Neural progenitor cell (in vitro differentiated cells): ENCODE measurements around the gene SLC4A4. TPM values are rescaled to one million over a fixed set of nuclear protein-coding genes. Genes with fewer than 3 reads are reported as not detected.

ENCODE experiments used
- DNase-seq: peaks from one replicate; pipeline ENCODE4 v3.0.0-alpha.2; 2016; ENCODE audit warnings: low spot score
- H2AFZ ChIP-seq: fragments of 200-600 bp; sonication (generic); replicated peaks from 2 replicates; pipeline ENCODE4 v1.6.1; 2016; ENCODE audit warnings: antibody characterized with exemption
- H3F3A ChIP-seq: fragments of 200-600 bp; sonication (generic); 2 replicates; pipeline ENCODE4 v1.6.1; 2016; ENCODE audit warnings: antibody characterized with exemption, low read depth
- H3K27ac ChIP-seq: fragments of 200-600 bp; sonication (generic); 2 replicates; pipeline ENCODE4 v1.5.1; 2016; ENCODE audit warnings: mild to moderate bottlenecking
- H3K27me3 ChIP-seq: fragments of 200-600 bp; sonication (generic); 2 replicates; pipeline ENCODE4 v1.6.1; 2016; ENCODE audit warnings: mild to moderate bottlenecking, moderate library complexity
- H3K36me3 ChIP-seq: fragments of 200-600 bp; sonication (generic); 2 replicates; pipeline ENCODE4 v1.5.1; 2016
- H3K4me1 ChIP-seq: fragments of 200-600 bp; sonication (generic); 2 replicates; pipeline ENCODE4 v1.6.1; 2016; ENCODE audit warnings: mixed run types
- H3K4me2 ChIP-seq: fragments of 200-600 bp; sonication (generic); 2 replicates; pipeline ENCODE4 v1.6.1; 2016
- H3K4me3 ChIP-seq: fragments of 200-600 bp; sonication (generic); 2 replicates; pipeline ENCODE4 v1.5.1; 2016
- H3K79me2 ChIP-seq: fragments of 200-600 bp; sonication (generic); 2 replicates; pipeline ENCODE4 v1.6.1; 2016; ENCODE audit warnings: low read depth
- H3K9ac ChIP-seq: fragments of 200-600 bp; sonication (generic); 2 replicates; pipeline ENCODE4 v1.6.1; 2016
- H3K9me3 ChIP-seq: fragments of 200-600 bp; sonication (generic); 2 replicates; pipeline ENCODE4 v1.5.1; 2016; ENCODE audit warnings: low read depth
- H4K20me1 ChIP-seq: fragments of 200-600 bp; sonication (generic); 2 replicates; pipeline ENCODE4 v1.6.1; 2016; ENCODE audit warnings: low read depth
- H3K27ac Mint-ChIP-seq: 3 replicates; pipeline ENCODE4 v1.8.0; 2021; ENCODE audit warnings: mixed read lengths
- H3K27me3 Mint-ChIP-seq: 2 replicates; pipeline ENCODE4 v1.8.0; 2022; ENCODE audit warnings: low read depth, mild to moderate bottlenecking, inconsistent platforms, moderate library complexity, mixed read lengths; ENCODE audit not compliant: insufficient read depth
- H3K36me3 Mint-ChIP-seq: 3 replicates; pipeline ENCODE4 v1.8.0; 2021; ENCODE audit warnings: mixed read lengths
- H3K4me1 Mint-ChIP-seq: 3 replicates; pipeline ENCODE4 v1.8.0; 2021; ENCODE audit warnings: mixed read lengths
- H3K4me3 Mint-ChIP-seq: 3 replicates; pipeline ENCODE4 v1.8.0; 2021; ENCODE audit warnings: mild to moderate bottlenecking, moderate library complexity, mixed read lengths
- H3K9me3 Mint-ChIP-seq: 3 replicates; pipeline ENCODE4 v1.8.0; 2020; ENCODE audit warnings: mixed read lengths
- CTCF ChIP-seq: fragments of 200-600 bp; sonication (generic); IDR thresholded peaks from 2 replicates; pipeline ENCODE4 v1.5.1; 2017; ENCODE audit warnings: antibody characterized with exemption, mild to moderate bottlenecking
- EZH2 ChIP-seq: fragments of 200-600 bp; sonication (generic); IDR thresholded peaks from 2 replicates; pipeline ENCODE4 v1.6.1; 2017; ENCODE audit warnings: antibody characterized with exemption, mild to moderate bottlenecking, moderate library complexity
- EZH2phosphoT487 ChIP-seq: fragments of 200-600 bp; sonication (generic); IDR thresholded peaks from 2 replicates; pipeline ENCODE4 v1.6.1; 2017; ENCODE audit warnings: antibody characterized with exemption
- total RNA-seq: library from RNA; depleted of rRNA; stranded (reverse); fragments of >200 nt; gene quantifications from 2 replicates; pipeline ENCODE4 v1.2.3, GENCODE V29; 2015; ENCODE audit warnings: low replicate concordance

Gene SLC4A4
- total RNA-seq, 1 donor from 2014 or later = not detected

GRCh38 chr4:71334465-71334882, 4.3 kb upstream of the SLC4A4 start:
- Histone ChIP-seq H3K36me3 (no peaks in the 10 kb centered on the region), H3K4me3 (no peak overlapping the region), H3K9me3 (no peaks in the 10 kb centered on the region), H3K27ac (no peak overlapping the region), H3K27me3 (no peaks in the 10 kb centered on the region), H3K79me2 (no peaks in the 10 kb centered on the region), H3K9ac (no peak overlapping the region), H3K4me1 (no peaks in the 10 kb centered on the region), H3F3A (no peaks in the 10 kb centered on the region), H3K4me2 (no peak overlapping the region), H4K20me1 (no peaks in the 10 kb centered on the region), H2AFZ (no peak overlapping the region)
- Mint-ChIP-seq H3K27ac (no peak overlapping the region), H3K9me3 (peaks cover 5% of the 10 kb centered on the region), H3K27me3 (peaks cover 3% of the 10 kb centered on the region), H3K36me3 (no peaks in the 10 kb centered on the region), H3K4me3 (no peak overlapping the region), H3K4me1 (no peaks in the 10 kb centered on the region)
- no peak for DNase-seq
- TF ChIP-seq CTCF = no peak
- no peak for TF ChIP-seq EZH2
- no peak for TF ChIP-seq EZH2phosphoT487

GRCh38 chr4:71343670-71344466, 5.0 kb downstream of the SLC4A4 start:
- no peaks in the 10 kb centered on the region for H3K27me3 Mint-ChIP-seq
- Histone ChIP-seq H4K20me1 (no peaks in the 10 kb centered on the region), H2AFZ (no peak overlapping the region), H3F3A (no peaks in the 10 kb centered on the region), H3K36me3 (no peaks in the 10 kb centered on the region), H3K27me3 (no peaks in the 10 kb centered on the region), H3K4me2 (no peak overlapping the region), H3K4me3 (no peak overlapping the region), H3K9me3 (no peaks in the 10 kb centered on the region), H3K4me1 (no peaks in the 10 kb centered on the region), H3K79me2 (no peaks in the 10 kb centered on the region), H3K27ac (no peak overlapping the region), H3K9ac (no peak overlapping the region)
- H3K4me3 Mint-ChIP-seq = no peak overlapping the region
- no peak for DNase-seq
- H3K36me3 Mint-ChIP-seq = no peaks in the 10 kb centered on the region
- no peak overlapping the region for H3K27ac Mint-ChIP-seq
- no peaks in the 10 kb centered on the region for H3K9me3 Mint-ChIP-seq
- H3K4me1 Mint-ChIP-seq = peaks cover 3% of the 10 kb centered on the region
- TF ChIP-seq EZH2phosphoT487 (no peak), EZH2 (no peak), CTCF (no peak)

GRCh38 chr4:71346710-71347109, 7.9 kb downstream of the SLC4A4 start:
- H3K4me1 Mint-ChIP-seq = peaks cover 3% of the 10 kb centered on the region
- Histone ChIP-seq H3K36me3 (no peaks in the 10 kb centered on the region), H3F3A (no peaks in the 10 kb centered on the region), H3K27me3 (no peaks in the 10 kb centered on the region), H4K20me1 (no peaks in the 10 kb centered on the region), H3K4me2 (no peak overlapping the region), H3K9ac (no peak overlapping the region), H3K9me3 (no peaks in the 10 kb centered on the region), H3K4me1 (no peaks in the 10 kb centered on the region), H2AFZ (no peak overlapping the region), H3K27ac (no peak overlapping the region), H3K79me2 (no peaks in the 10 kb centered on the region), H3K4me3 (no peak overlapping the region)
- TF ChIP-seq EZH2phosphoT487 = no peak
- TF ChIP-seq CTCF = no peak
- TF ChIP-seq EZH2 = no peak
- no peaks in the 10 kb centered on the region for H3K36me3 Mint-ChIP-seq
- no peaks in the 10 kb centered on the region for H3K9me3 Mint-ChIP-seq
- no peak overlapping the region for H3K27ac Mint-ChIP-seq
- no peak for DNase-seq
- no peaks in the 10 kb centered on the region for H3K27me3 Mint-ChIP-seq
- no peak overlapping the region for H3K4me3 Mint-ChIP-seq
